Cardiac fibroblast (primary cell): ENCODE data around the gene MST1R.
A peak's percentile ranks its signal among the peaks of the same experiment; 100 is the strongest.

Experiments
- DNase-seq, 2 donors: peaks; one replicate each; pipeline versions ENCODE4 v3.0.0 to v3.0.0-alpha.2; 2010; ENCODE audit warnings: low read depth in 2 of 2
- H3K4me3 ChIP-seq, 2 donors: replicated peaks in 1 of 2; 1 replicate in 1 of 2; 2 replicates in 1 of 2; pipeline ENCODE4 v1.5.1; 2011; ENCODE audit warnings: low read depth in 2 of 2, low read length in 2 of 2, mild to moderate bottlenecking in 2 of 2, moderate library complexity in 1 of 2
- TF ChIP-seq, protein P1 (sequence below): IDR thresholded peaks from one replicate; pipeline ENCODE4 v1.5.1; 2011; ENCODE audit warnings: low read depth, mild to moderate bottlenecking, low read length, inconsistent platforms

The MST1R gene

DNA sequence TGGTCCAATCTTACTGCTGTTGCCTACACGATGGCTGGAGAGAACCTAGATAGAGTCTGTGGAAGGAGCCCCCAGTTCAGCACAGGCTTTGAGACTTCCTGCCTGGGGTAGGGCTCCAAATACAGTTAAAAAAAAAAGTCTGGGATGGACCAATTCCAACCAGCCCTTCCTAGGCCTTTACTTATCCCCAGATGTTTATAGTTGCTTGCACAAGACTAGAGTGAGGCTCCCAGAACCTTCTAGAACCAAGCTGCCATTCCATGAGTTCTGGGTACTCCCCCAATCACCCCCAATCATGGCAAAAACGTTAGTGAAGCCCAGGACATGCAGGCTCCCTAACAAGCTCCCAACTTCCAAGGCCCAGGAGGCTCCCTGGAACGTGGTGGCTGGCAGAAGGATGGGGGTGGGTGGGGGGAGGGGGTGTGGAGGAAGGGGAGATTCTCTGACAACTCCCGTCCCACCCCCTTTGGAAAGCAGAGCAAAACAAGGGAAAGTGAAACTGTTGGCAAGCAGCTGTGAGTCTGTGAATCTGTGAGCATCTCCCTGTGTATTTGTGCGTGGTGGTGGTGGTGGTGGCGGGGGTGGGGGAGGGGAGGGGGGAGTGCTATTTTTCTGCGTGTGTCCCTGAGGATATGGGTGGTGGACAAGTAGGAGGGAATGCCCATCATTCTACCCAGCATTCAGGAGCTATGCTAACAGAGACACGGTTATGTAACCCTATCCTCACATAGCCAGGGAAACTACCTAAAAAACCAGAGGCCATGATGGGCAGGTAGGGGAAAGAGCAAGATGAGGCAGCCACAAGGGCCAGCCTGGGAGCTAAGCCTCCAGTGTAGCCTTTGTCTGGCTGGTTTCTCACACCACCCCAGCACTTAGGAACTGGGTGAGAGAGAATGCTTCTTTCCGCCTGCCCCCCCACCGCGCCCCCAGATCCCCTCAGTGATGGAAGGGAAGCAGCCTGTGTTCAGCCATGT lies 2.0 kb downstream of the MST1R start:
- no peak for DNase-seq
- no peak overlapping the region for H3K4me3 ChIP-seq
- TF ChIP-seq, protein P1, sequence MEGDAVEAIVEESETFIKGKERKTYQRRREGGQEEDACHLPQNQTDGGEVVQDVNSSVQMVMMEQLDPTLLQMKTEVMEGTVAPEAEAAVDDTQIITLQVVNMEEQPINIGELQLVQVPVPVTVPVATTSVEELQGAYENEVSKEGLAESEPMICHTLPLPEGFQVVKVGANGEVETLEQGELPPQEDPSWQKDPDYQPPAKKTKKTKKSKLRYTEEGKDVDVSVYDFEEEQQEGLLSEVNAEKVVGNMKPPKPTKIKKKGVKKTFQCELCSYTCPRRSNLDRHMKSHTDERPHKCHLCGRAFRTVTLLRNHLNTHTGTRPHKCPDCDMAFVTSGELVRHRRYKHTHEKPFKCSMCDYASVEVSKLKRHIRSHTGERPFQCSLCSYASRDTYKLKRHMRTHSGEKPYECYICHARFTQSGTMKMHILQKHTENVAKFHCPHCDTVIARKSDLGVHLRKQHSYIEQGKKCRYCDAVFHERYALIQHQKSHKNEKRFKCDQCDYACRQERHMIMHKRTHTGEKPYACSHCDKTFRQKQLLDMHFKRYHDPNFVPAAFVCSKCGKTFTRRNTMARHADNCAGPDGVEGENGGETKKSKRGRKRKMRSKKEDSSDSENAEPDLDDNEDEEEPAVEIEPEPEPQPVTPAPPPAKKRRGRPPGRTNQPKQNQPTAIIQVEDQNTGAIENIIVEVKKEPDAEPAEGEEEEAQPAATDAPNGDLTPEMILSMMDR: no peak

DNA sequence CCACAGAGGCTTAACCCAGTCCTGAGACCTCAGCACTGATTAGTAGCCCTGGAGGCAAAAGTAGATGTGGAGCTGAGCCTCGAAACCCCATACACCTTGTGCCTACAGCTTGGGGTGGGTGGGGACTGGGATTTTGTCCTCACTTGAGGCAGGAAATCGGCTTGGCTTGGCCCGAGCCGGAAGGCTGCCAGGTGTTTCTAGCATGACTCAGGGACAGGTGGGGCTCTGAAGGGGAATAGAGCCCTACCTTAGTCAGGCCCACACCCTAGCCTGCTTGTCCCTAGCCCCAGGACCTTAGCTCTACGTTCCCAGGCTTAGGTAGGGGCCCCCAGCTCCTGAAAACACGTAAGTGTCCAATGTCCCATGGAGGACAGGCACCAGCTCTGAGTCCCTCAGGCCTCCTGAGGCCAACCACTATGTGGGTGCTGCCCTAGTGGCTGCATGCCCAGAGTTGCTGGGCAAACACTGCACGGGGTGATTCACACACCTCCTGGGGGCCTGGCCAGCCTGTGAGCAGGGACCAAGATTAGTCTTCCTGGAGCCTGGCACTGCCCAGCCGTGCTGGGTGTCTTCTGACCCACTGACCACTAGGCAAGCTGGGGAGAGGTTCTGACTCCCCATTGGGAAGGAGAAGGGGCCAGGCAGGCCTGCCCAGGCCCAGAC lies 3.1 kb downstream of the MST1R start:
- DNase-seq: peak; percentile 27 to 35
- H3K4me3 ChIP-seq: no peak overlapping the region
- TF ChIP-seq, protein P1: no peak

DNA sequence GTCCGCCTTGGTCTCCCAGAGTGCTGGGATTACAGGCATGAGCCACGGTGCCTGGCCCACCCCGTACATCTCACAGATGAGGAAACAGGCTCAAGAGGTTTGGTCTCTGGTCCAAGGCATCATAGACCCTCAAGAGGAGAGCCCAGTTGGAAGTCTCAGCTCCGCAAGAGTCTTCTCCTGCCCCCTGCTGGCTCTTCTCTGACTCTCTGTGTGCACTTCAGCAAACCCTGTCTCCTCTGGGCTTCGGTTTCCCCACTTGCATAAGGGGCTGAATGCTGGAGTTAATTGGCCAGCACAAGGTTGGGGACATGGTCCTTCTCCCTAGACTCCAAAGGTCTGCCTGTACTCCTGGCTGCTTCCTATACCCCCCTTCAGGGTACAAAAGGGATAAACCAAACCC lies 3.9 kb downstream of the MST1R start:
- DNase-seq: peak; percentile 33 to 46
- no peak overlapping the region for H3K4me3 ChIP-seq
- TF ChIP-seq, protein P1: peak; percentile 29

DNA sequence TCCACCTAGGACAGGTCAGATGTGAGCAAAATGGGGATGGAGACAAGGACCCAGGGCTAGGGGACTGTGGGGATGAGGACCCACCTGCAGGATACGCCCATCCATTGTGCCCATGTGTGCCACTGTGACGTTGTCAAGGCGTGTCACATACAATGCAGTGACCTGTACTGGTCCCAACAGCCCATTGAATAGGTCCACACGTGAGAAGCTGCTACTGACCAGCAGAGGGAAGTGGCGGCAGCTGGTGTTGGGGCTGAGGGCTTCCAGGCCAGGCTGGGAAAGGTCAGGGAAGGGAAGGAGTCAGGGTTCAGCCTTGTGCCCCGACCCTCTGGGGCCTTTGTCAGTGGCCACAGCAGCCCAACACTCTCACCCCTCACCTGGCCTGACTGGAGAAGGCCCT lies 4.7 kb downstream of the MST1R start:
- DNase-seq: no peak
- TF ChIP-seq, protein P1: no peak
- no peak overlapping the region for H3K4me3 ChIP-seq

- no peak for DNase-seq
- no peak overlapping the region for H3K4me3 ChIP-seq
- TF ChIP-seq, protein P1: no peak
Measured at GRCh38 chr3:49896345-49896744, 7.3 kb downstream of the MST1R start.

DNA sequence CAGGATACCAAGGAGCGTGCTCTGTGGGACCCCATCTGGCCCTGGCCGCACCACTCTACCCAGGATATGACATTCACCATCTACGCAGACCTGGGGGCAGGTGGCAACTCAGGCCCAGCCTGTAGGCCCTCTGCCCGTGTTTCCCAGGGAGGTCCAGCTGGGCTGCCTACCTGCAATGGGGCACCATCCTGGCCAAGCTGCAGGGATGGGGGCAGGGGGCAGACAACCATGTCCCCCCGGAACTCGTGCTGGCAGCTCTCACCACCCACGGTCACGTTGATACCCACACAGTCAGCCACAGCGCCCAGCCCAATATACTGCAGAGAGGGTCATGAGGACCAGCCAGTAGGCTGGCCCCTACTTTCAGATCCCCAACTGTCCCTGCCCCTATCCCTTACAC lies 7.9 kb downstream of the MST1R start:
- TF ChIP-seq, protein P1: no peak
- H3K4me3 ChIP-seq: no peak overlapping the region
- no peak for DNase-seq
